Measurements from ENCODE around the gene CD86.

The CD86 gene

GRCh38 chr3:122092460-122093165 lies 37.5 kb downstream of the CD86 start:
- no peak for DNase-seq (ENCODE audit: low spot score)

GRCh38 chr3:122094125-122094524 lies 39.0 kb downstream of the CD86 start:
- DNase-seq (ENCODE audit: low spot score): no peak

GRCh38 chr3:122094693-122095092 lies 39.5 kb downstream of the CD86 start:
- DNase-seq (ENCODE audit: low spot score): no peak

GRCh38 chr3:122097141-122097540 lies 42.0 kb downstream of the CD86 start:
- no peak for DNase-seq (ENCODE audit: low spot score)

DNA sequence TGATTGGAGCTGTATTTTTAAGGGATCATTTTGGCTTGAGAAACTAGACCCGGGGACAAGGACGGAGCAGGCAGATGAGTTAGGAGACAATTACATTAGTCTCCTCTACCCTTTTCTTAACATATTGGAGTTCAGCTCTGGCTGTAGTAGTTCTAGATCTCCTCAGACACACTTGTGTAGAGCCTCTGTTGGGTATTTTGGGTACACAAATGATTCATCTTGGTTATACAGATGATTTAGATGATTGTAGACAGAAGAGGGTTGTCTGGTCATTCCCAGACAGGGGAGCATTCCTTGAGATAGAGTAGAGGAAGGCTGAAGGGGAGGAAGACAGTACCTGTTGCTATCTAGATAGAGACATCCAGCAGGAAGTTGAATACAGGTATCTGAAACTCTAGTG lies 43.4 kb downstream of the CD86 start:
- DNase-seq (ENCODE audit: low spot score): no peak

- no peak for DNase-seq (ENCODE audit: low spot score)
Measured at GRCh38 chr3:122099255-122099654, 44.1 kb downstream of the CD86 start.

GRCh38 chr3:122100083-122100482 lies 44.9 kb downstream of the CD86 start:
- DNase-seq (ENCODE audit: low spot score): no peak

DNA sequence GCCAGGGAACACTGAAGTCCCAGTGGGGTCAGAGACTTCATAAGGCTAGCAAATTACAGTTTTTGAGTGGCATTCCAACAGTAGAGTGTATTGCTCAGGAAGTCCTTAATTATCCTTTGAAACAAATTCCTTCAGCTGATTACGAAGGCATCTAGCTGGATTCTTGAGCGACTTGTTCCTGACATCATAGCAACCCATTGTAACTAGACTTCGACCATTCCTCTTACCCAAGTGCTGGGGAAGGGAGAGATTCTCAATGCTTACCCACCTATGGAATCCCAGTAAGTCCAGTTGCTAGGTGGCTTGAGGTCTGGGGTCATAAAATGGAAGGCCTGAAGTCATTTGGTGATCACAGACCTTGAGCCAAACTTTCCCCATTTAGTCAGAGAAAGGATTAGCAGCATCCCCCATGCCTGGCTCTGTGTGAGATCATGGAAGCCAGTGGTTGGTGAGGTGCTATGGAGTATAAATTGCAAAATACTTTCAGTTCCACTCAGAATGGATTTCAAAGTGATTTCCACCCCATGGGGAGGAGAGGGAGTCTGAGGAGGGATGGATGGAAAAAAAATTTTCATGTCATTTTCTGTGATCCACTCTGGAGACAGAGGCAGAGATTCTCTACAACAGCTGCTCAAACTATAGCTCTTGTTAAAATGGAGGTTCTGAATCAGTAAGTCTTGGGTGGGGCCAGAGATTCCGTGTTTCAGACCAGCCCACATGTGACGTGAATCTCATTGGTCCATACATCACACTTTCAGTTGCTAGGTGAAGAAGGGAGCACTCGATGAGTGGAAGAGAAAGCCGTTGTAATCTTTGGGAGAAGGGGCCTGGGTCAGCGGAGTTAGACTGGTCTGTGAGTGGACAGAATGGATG lies 45.7 kb downstream of the CD86 start:
- DNase-seq (ENCODE audit: low spot score): no peak

DNA sequence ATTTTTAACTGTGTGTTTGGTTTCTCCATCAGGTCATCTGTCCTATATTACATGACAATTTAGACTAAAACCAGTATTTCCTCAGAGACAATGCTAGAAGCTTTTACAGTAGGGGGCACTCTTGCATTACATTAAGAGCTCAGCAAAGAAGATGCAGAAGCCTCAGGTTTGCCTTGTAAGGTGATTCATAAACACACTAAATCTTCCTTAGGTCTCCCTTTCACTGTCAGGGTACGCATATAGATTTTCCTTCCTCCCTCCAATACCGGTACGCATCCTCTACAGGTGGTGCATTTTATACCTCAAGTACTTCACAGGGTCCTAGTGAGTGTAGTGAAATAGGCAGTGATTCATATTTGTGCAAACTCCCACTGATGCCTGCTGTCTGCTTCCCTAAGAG lies 46.5 kb downstream of the CD86 start:
- DNase-seq (ENCODE audit: low spot score): peak; percentile 32

- no peak for DNase-seq (ENCODE audit: low spot score)
Measured at GRCh38 chr3:122102191-122102935, 47.2 kb downstream of the CD86 start.

GRCh38 chr3:122103821-122104514 lies 48.8 kb downstream of the CD86 start:
- no peak for DNase-seq (ENCODE audit: low spot score)

GRCh38 chr3:122104515-122105194 lies 49.5 kb downstream of the CD86 start:
- DNase-seq (ENCODE audit: low spot score): no peak

DNA sequence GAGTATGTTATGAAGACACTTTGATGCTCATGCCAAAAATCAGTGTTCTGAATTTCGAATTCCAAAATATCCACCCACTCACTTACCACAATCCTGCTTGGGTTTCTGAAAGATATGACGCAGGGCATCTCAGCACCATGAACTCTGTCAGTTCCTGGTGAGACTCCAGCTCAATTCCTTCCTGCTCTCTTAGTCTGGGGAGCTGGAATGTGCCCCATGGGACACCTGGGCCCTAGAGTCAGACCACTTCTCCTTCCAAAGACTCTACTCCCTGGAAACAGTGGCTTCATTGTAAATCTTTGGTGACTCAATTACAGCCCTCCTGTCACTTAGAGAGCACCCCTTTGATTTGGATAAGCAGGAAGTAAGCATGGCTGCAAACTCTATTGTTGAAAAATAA lies 50.5 kb downstream of the CD86 start:
- no peak for DNase-seq (ENCODE audit: low spot score)

DNA sequence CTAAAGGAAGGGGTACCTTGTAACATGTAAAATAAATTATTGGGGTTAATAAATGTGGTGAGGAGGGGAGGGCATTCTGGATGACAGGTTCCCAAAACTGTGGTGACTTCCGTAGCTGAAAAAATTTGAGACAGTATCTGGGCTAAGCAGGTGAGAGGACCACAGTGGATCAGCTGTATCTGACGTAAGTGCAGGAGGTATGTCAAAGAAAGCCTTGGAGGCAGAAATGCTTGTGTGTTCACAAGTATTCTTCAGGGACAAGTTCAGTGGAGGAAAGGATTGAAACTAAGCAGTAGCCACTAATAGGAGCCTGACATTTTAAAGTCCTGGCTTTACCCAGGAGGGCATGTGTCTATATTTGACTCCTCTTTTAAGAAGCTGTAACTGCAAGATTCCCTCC lies 52.0 kb downstream of the CD86 start:
- no peak for DNase-seq (ENCODE audit: low spot score)

- DNase-seq (ENCODE audit: low spot score): no peak
Measured at GRCh38 chr3:122111974-122112373, 56.8 kb downstream of the CD86 start.

GRCh38 chr3:122112754-122113153 lies 57.6 kb downstream of the CD86 start:
- no peak for DNase-seq (ENCODE audit: low spot score)

DNA sequence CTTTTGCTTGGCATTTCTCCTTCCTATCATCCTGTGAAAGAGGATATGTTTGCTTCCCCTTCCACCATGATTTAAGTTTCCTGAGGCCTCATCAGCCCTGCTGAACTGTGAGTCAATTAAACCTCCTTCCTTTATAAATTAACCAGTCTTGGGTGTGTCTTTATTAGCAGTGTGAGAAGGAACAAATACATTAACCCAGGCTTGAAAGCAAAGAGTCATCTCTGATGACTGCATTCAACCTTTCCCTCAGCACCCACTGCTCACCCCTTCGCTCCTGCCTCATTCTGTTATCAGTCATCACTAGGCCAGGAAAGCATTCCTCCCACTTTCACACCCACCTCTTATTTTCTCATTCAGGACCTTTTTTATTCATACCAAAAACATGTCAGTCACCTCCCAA lies 68.7 kb downstream of the CD86 start:
- no peak for DNase-seq (ENCODE audit: low spot score)

GRCh38 chr3:122132949-122133540 lies 77.9 kb downstream of the CD86 start:
- no peak for DNase-seq (ENCODE audit: low spot score)

GRCh38 chr3:122146466-122146865 lies 91.3 kb downstream of the CD86 start:
- DNase-seq (ENCODE audit: low spot score): no peak

DNA sequence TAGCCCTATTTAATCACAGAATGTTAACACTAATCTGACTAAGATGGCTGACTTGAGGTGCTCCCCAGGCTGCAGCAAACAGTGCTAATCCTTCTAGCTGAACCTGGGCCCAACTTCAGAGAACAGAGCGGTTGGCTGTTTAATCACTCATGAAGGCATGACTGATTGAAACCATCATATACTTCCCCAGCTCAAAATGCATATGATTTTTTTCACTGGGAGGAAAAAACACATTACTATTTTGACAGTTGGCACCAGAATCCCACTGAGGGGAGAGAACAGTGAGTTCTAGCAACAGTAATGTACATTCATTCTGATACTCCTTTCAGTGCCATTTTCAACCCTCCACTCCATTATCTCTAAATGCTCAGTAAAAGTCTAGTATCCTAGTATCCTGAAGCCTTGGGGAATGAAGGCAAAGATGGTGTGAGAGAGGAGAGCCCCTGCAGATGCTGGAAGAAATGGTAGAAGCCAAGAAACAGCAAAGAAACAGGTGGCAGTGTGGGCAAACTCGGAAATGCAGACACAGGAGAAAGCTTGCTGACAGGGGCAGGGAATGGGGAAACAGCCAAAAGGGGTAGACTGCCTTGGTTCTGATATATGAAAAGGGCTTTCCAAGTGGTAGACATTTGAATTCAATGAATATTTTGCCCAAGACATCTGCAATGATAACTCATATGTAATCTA lies 93.9 kb downstream of the CD86 start:
- no peak for DNase-seq (ENCODE audit: low spot score)

All from SK-N-DZ (cell line).